Parathyroid adenoma (tissue), 2 donors: Measurements from ENCODE around the gene WWTR1.
A peak's percentile ranks its signal among the peaks of the same experiment; 100 is the strongest.

Source experiments
- H2AFZ ChIP-seq: fragments of 300-600 bp; sonication (generic); one replicate; pipeline ENCODE4 v1.7.0; 2017; ENCODE audit warnings: antibody characterized with exemption, mild to moderate bottlenecking
- H3K27ac ChIP-seq: fragments of 300-600 bp; sonication (generic); one replicate; pipeline ENCODE4 v1.7.0; 2017
- H3K27me3 ChIP-seq: fragments of 300-600 bp; sonication (generic); one replicate; pipeline ENCODE4 v1.7.0; 2017; ENCODE audit warnings: low read length; ENCODE audit not compliant: control insufficient read depth, insufficient read depth
- H3K36me3 ChIP-seq: fragments of 300-600 bp; sonication (generic); one replicate; pipeline ENCODE4 v1.7.0; 2017; ENCODE audit warnings: low read length; ENCODE audit not compliant: control insufficient read depth, insufficient read depth
- H3K4me1 ChIP-seq: fragments of 300-600 bp; sonication (generic); one replicate; pipeline ENCODE4 v1.7.0; 2017; ENCODE audit warnings: control low read depth
- H3K4me2 ChIP-seq: fragments of 300-600 bp; sonication (generic); one replicate; pipeline ENCODE4 v1.7.0; 2017; ENCODE audit warnings: low read length
- H3K4me3 ChIP-seq: fragments of 300-600 bp; sonication (generic); one replicate; pipeline ENCODE4 v1.7.0; 2017; ENCODE audit warnings: low read depth, low read length
- H3K79me2 ChIP-seq: fragments of 300-600 bp; sonication (generic); one replicate; pipeline ENCODE4 v1.7.0; 2017; ENCODE audit warnings: control low read depth
- H3K9ac ChIP-seq: fragments of 300-600 bp; sonication (generic); one replicate; pipeline ENCODE4 v1.7.0; 2017; ENCODE audit warnings: mild to moderate bottlenecking
- H3K9me3 ChIP-seq: fragments of 300-600 bp; sonication (generic); one replicate; pipeline ENCODE4 v1.7.0; 2017; ENCODE audit warnings: low read length; ENCODE audit not compliant: control insufficient read depth
- CTCF ChIP-seq: fragments of 300-600 bp; sonication (generic); IDR thresholded peaks from one replicate; pipeline ENCODE4 v1.7.0; 2017; ENCODE audit warnings: antibody characterized with exemption, mild to moderate bottlenecking
- donor health status: primary hyperparathyroidism.

WWTR1 gene

GRCh38 chr3:149579838-149580542 is 77.8 kb downstream of the WWTR1 start:
- H3K4me1 ChIP-seq, result peaks cover 13% of the 10 kb centered on the region
- no peak for TF ChIP-seq CTCF
- no peaks in the 10 kb centered on the region for H3K36me3 ChIP-seq
- H2AFZ ChIP-seq, result no peak overlapping the region
- H3K27ac ChIP-seq, result no peak overlapping the region
- peaks cover 4% of the 10 kb centered on the region for H3K79me2 ChIP-seq
- no peak overlapping the region for H3K4me2 ChIP-seq
- H3K9ac ChIP-seq, result no peak overlapping the region
- no peaks in the 10 kb centered on the region for H3K9me3 ChIP-seq
- no peaks in the 10 kb centered on the region for H3K27me3 ChIP-seq
- no peak overlapping the region for H3K4me3 ChIP-seq

- no peak for TF ChIP-seq CTCF
- H3K36me3 ChIP-seq, result no peaks in the 10 kb centered on the region
- H3K9ac ChIP-seq, result no peak overlapping the region
- no peak overlapping the region for H3K27ac ChIP-seq
- H3K9me3 ChIP-seq, result no peaks in the 10 kb centered on the region
- peaks cover 13% of the 10 kb centered on the region for H3K4me1 ChIP-seq
- H3K79me2 ChIP-seq, result peaks cover 4% of the 10 kb centered on the region
- H3K4me3 ChIP-seq, result no peak overlapping the region
- H3K27me3 ChIP-seq, result no peaks in the 10 kb centered on the region
- H3K4me2 ChIP-seq, result no peak overlapping the region
- H2AFZ ChIP-seq, result no peak overlapping the region
Measured at GRCh38 chr3:149579161-149579560, 78.7 kb downstream of the WWTR1 start.

DNA sequence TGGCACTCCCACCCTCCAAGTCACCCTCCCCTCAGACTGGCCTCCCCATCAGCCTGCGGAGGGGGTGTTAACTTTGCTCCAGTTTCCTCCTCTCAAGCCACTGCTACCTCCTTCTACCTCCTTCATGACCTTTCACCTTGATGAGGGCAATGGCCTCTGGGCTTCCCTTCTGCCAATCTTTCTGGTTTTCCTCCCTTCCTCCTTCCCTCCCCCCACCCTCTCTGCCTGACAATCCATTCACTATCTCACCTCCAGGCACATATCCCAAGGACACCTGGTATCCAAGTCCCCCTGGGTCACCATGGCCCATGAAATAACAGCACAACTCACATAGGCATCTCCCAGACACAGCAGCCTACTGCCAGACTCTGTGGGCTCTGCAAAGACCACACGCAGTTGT is 80.0 kb downstream of the WWTR1 start:
- peaks cover 17% of the 10 kb centered on the region for H3K4me1 ChIP-seq
- no peak overlapping the region for H3K4me2 ChIP-seq
- H3K27me3 ChIP-seq, result no peaks in the 10 kb centered on the region
- peaks cover 7% of the 10 kb centered on the region for H3K79me2 ChIP-seq
- no peak overlapping the region for H2AFZ ChIP-seq
- no peak overlapping the region for H3K27ac ChIP-seq
- no peaks in the 10 kb centered on the region for H3K36me3 ChIP-seq
- no peak overlapping the region for H3K4me3 ChIP-seq
- no peaks in the 10 kb centered on the region for H3K9me3 ChIP-seq
- no peak overlapping the region for H3K9ac ChIP-seq
- TF ChIP-seq CTCF, result no peak

DNA sequence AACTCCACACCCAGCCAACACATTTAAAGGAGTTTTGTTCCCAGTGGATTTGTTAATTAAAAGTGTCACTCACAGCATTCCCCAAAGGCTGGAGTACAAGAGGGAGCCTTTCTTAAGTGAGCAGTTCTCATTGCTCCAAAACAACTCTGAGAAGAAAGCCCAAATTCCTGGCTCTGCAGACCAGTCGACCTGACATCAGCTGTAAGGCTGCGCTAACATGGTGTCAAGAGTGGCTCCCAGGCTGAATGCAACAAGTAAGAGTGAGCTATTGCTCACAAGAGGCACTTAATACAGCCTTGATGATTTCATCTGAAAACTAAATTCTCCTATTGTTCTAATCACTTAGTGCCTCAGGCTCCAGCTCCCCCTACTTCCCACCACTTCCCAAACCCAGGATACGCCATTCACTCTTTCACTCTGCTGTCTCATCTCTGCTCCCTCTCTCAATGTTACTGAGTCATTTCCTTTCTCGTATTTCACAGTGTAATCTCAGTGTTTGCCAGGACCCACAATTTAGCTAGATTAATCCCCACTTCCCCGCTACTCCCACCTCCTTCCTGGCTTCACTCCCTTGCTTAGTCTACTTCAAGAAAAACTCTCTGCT is 81.8 kb downstream of the WWTR1 start:
- H3K79me2 ChIP-seq, result peaks cover 7% of the 10 kb centered on the region

More for the DNA sequence above, 81.8 kb downstream of the WWTR1 start:
- TF ChIP-seq CTCF, result no peak
- no peak overlapping the region for H3K9ac ChIP-seq
- no peaks in the 10 kb centered on the region for H3K9me3 ChIP-seq
- H3K27me3 ChIP-seq, result no peaks in the 10 kb centered on the region
- no peak overlapping the region for H2AFZ ChIP-seq
- H3K4me2 ChIP-seq, result no peak overlapping the region
- H3K36me3 ChIP-seq, result no peaks in the 10 kb centered on the region
- no peak overlapping the region for H3K4me3 ChIP-seq
- H3K27ac ChIP-seq, result peak overlapping the region; percentile 45
- peaks cover 30% of the 10 kb centered on the region for H3K4me1 ChIP-seq
